HG03439 (cell line): ENCODE measurements around the gene PCBP2.
"Not testable (repeated sequence)": the region's sequence is repeated elsewhere in the genome, so short reads cannot be mapped to it uniquely, and the experiment has no call there.

Experiments
- ATAC-seq: cut with Tn5 transposase; IDR thresholded peaks from one replicate; pipeline ENCODE4 v1.9.1; 2021; ENCODE audit warnings: mild to moderate bottlenecking, moderate library complexity; ENCODE audit not compliant: unreplicated experiment

Gene PCBP2

GRCh38 chr12:53439582-53439981 lies 12.3 kb upstream of the PCBP2 start:
- not testable (repeated sequence) for ATAC-seq

- peak; percentile 98 for ATAC-seq
These were observed 10.7 kb upstream of the PCBP2 start, which contains the start of gene PRR13 for GRCh38 chr12:53441040-53441833. Gene PRR13 (plus strand): TSS chr12:53441734. CDS start chr12:53442715, 981 bp downstream.

- ATAC-seq: no peak
These were observed 7.9 kb upstream of the PCBP2 start for GRCh38 chr12:53443955-53444354.

GRCh38 chr12:53444593-53445325 lies 7.1 kb upstream of the PCBP2 start:
- not testable (repeated sequence) for ATAC-seq

GRCh38 chr12:53450936-53451335 lies 966 bp upstream of the PCBP2 start:
- ATAC-seq: no peak

GRCh38 chr12:53452159-53453077 lies 516 bp downstream of the PCBP2 start:
- peak; percentile 29 for ATAC-seq

- ATAC-seq: no peak
These were observed 2.2 kb downstream of the PCBP2 start for GRCh38 chr12:53453953-53454640.

- ATAC-seq: no peak
These were observed 2.8 kb downstream of the PCBP2 start for GRCh38 chr12:53454707-53455106.

- no peak for ATAC-seq
These were observed 4.9 kb downstream of the PCBP2 start for GRCh38 chr12:53456654-53457366.

- no peak for ATAC-seq
These were observed 7.2 kb downstream of the PCBP2 start for GRCh38 chr12:53459097-53459496.

GRCh38 chr12:53461059-53461458 lies 9.2 kb downstream of the PCBP2 start:
- no peak for ATAC-seq

GRCh38 chr12:53461591-53461990 lies 9.7 kb downstream of the PCBP2 start:
- ATAC-seq: no peak

- ATAC-seq: no peak
These were observed 11.0 kb downstream of the PCBP2 start for GRCh38 chr12:53462935-53463334.

- no peak for ATAC-seq
These were observed 12.1 kb downstream of the PCBP2 start for GRCh38 chr12:53463802-53464560.

- ATAC-seq: no peak
These were observed 12.9 kb downstream of the PCBP2 start for GRCh38 chr12:53464685-53465418.

- no peak for ATAC-seq
These were observed 13.8 kb downstream of the PCBP2 start for GRCh38 chr12:53465679-53466078.

- no peak for ATAC-seq
These were observed 14.7 kb downstream of the PCBP2 start for GRCh38 chr12:53466640-53467039.

- ATAC-seq: no peak
These were observed 15.2 kb downstream of the PCBP2 start for GRCh38 chr12:53467082-53467481.
